ENCODE measurements around the gene ATP5F1E.
"Not testable (repeated sequence)": the region's sequence is repeated elsewhere in the genome, so short reads cannot be mapped to it uniquely, and the experiment has no call there.

Gene ATP5F1E

DNA sequence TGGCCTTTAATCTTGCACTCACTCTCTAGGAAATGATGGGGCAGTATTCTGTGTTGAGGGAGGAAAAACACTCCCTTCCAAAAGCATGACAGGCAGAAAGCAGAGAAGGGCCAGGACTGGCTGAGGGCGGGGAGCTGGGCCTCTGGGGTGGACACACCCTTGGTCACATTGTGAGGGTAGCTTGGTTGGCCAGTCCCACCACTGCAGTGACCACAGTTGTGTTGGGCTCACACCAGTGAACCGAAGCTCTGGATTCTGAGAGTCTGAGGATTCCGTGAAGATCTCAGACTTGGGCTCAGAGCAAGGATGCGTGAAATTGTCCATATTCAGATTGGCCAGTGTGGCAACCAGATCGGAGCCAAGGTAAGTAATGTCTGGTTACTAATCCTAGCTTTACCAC is 12.9 kb downstream of the ATP5F1E start, which contains the start of gene TUBB1:
TUBB1 (plus strand) TSS at position 213 of the 400 bp plus-strand sequence; CDS start at position 307, 94 bp downstream.
- no peak for DNase-seq (ENCODE audit: low read depth in 2 of 2)

DNA sequence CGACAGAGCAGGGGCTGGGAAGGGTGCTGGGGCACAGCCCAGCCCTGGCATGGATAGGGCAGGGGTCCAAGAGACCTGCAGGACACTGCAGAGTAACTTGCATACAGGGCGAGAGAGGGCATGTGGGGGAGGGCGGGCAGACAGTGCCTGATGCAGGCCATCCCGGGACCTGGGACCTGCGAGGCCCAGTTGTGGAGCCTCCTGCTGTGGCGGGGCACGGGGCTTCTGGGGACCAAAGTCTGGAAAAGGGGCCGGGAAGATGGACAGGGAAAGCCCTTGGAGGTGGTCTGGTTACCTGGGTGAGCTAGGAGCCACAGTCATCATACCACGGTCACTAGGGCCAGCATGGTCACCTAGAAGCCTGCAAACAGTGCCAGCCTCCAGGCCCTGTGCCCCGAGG is 13.3 kb downstream of the ATP5F1E start:
- no peak for DNase-seq (ENCODE audit: low read depth in 2 of 2)

DNA sequence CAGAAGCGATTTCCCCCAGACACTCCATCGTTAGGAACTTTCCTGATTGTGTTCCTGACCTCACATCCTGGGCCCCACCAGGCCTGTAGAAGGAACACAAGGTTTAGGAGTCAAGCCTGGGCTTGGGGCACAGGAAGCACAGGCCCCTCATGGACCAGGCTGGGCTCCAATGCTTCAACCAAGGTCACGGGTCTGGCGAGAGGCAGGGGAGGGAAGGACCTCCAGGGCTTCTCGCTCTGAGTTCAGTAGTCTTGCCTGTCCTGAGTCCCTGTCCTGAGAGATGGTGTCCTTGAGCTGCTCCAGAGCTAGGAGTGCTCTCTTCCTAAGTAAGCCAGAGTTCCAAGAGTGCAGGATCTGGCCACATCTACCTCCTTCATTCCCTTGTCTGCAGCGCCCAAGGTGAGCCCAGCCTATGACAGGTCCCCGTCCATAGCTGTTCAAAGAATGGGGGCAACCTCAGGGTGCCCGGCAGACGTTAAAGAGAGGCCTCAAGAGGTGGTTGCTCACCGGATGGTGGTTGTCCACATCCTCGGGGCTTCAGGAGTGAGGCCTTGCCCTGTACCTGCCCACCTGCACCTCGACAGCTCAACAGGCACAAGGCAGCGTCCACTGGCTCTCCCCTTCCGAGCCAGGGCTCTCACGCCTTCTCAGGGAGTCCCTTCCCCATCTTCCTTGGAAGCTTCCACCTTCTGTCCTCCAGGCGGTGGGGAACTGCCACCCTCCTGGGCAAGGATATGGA is 14.5 kb downstream of the ATP5F1E start:
- no peak for DNase-seq (ENCODE audit: low read depth in 2 of 2)

DNA sequence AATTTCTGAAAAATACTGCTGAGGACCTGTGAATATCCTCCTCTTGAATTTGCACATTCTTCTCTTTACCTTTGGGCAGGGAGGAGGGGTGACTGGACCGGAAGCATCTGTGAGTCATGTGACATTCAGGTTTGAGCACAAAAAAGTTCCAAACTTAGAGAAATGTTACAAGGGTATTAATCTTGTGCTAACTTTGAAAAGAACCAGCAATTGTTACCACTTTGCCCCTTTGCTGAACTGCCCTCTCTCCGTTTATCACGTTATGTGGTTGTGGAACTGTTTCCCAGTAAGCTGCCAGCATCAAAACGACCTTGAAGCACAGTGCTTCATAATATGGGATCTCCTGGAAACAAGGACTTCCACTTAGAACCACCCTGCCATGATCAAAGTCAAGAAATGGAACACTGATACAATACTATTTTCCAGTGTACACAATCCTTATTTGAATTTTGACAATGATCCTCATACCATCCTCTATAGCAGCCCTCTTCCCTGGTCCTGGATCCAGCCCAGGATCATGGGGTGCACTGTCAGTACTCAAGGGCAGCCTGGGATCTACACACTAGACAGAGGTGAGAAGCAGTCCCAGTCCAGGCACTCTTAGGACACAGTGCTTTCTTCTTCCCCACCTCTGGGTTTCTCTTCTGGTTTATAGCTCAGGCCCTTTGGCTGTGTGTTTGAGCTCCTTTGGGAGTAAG is 15.2 kb downstream of the ATP5F1E start:
- no peak for DNase-seq (ENCODE audit: low read depth in 2 of 2)

DNA sequence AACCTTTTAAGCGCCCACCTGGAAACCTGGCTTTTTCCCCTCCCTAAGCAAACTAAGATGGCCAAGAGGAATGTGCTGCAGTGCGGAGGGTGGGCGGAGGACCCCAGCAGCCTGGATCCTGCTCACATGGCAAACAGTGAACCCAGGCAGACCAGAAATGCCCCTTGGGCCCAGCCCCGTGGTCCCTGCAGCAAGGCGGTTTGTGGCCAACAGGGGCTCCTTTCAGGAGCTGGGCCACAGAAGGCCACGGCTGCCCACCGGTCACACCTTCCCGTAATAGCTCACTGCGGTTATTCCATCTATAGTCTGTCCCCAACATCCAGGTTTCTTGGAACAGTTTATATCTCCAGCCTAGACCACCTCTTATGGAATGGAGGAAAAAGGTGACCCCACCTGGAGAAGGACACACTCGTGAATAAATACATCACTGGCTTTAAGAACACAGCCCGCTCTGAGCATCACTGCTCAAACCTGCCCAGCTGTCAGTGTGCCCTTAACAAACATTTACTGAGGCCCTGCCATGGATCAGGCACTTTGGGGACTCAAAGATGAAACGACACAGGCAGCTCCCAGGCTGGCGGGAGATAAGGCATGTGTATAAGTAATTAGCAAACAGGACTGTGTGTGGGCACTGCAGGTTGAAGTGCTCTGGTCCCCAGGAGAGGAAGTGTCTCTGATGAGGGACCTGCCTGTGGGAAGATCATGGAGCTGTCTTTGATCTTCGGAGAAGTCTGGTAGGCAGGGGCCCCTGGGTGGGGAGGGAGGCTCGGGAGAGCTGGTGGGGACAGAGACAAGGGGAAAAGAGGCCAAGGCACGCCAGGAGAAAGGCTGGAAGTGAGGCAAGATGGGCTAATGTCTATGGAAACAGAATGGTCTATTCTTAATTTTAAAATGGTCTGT is 16.1 kb downstream of the ATP5F1E start:
- DNase-seq (ENCODE audit: low read depth in 2 of 2), result no peak

DNA sequence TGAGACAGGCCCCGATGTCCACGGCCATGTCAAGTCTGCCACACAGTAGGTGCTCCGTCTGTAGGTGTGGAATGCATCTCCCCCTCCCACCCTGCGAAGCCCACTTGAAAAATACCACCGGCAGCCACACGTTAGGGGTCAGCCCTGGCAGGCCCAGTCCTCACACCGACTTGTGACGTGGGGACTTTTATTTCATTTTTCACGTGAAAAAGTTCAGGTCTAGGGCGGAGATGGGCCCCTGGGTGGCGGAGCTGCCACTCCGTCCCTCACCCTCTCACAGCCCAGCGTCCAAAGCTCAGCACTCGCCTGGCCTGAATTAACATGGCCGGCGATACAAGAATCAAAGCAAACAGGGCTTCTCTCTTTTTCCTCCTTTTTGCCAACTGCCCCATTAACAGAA is 16.7 kb downstream of the ATP5F1E start:
- DNase-seq (ENCODE audit: low read depth in 2 of 2), result no peak

DNA sequence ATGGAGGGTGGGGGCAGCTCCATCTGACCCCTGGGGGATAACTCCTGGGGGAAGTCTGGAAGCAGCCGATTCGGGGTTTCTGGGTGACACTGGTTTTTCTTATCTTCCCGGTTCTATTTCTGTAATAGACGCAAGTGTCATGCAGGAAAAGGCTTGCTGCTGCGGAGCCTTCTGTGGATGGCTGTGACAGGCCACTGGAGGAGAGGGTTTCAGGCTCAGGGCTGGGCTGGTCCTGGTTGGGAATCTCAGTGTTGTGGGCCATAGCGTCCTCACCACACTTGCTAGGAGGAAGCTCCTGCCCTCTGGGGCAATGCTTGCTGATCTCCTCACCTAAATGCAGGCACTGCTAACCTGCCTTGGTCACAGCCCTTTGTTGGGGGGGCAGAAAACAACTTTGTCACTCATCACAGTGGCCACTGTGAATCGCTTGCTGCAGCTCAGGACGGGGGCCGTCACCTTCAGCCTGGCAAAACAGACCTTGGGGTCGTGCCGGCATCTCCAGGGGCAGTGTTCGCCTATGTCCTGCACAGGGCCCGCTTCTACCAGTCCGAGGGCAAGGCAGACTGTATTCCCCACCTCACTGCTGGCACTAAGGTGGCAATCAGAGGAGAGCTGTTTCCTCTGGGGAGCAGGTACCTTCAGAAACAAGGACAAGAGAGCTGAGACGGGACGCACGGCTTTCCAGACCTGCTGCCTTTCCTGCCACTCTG is 17.3 kb downstream of the ATP5F1E start:
- DNase-seq (ENCODE audit: low read depth in 2 of 2), result no peak

DNA sequence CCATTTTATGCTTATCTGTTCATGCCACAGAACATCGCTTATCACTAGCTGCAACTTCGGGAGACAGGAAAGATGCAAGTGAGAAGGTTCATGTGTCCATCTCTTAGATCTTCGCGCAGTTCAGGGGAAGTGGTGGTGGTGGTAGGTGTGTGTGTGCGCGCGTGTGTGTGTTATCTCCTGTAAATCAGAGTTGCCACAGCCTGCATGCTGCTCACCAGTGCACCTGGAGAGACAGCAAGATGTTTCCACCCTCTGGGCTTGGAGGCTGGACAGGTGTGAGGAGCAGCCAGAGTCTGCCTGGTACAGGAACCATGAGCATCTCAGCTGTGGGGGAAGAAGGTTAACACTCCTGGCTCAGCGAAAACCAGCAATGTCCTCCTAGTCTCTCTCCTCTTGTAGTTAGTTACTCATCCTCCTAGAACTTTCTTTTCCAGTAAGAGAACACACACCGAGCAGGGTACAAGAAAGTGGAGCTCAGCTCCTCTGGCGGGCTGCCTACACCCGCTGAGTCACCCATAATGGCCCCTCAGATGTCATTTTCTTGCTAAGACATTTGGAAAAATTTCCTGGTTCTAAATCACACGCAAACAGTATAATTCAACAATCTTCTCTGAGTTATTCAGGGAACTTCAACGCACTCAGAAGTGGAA is 18.1 kb downstream of the ATP5F1E start:
- no peak for DNase-seq (ENCODE audit: low read depth in 2 of 2)

DNA sequence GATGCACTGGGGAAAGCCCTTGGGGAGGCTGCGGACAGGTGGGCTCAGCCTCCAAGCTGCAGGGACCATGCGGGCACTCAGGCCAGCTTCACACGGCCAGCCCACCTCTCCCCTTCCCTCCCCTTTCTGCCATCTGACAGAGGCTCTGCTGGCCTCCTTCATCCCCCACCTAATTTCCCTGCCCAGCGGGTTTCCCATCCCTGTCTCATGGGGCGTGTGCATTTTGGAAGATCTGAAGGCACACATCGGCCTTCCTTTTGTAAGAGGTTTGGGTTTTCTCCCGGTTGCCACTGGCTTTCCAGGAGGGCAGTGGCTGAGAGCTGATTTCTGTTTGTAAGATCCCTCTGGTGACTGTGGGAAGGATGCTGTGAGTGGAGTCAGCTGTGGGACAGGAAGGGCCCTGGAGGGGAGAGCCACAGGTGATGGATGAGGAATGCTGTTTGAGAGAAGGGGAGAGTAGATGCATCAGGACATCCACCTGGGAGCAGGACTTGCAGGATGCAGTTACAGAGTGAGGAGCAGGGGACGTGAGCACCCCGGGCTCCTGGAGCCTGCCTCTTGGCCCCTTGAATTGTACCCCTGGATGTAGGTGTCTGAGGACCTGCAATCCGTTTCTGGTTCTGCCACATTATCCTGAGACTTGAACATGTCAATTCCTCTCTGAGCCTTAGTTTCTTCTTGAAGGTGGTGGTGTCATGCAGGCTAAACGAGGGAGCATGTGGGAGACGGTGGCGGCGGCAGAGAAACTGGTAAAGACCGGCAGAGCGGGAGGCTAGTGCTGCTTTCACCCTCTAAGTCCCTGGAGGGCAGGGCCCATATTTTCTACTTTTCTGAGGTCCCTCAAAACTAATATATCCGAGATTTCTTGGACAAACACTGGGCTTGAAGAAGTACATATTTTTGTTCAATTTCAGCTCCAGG is 18.8 kb downstream of the ATP5F1E start:
- no peak for DNase-seq (ENCODE audit: low read depth in 2 of 2)

DNA sequence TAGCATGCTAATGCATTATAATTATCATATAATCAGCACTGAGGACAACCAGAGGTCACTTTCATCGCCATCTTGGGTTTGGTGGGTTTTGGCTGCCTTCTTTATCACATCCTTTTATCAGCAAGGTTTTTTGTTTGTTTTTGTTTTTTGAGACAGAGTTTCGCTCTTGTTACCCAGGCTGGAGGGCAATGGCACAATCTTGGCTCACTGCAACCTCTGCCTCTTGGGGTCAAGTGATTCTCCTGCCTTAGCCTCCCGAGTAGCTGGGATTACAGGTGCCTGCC is 20.3 kb downstream of the ATP5F1E start:
- not testable (repeated sequence) for DNase-seq (ENCODE audit: low read depth in 2 of 2)

DNA sequence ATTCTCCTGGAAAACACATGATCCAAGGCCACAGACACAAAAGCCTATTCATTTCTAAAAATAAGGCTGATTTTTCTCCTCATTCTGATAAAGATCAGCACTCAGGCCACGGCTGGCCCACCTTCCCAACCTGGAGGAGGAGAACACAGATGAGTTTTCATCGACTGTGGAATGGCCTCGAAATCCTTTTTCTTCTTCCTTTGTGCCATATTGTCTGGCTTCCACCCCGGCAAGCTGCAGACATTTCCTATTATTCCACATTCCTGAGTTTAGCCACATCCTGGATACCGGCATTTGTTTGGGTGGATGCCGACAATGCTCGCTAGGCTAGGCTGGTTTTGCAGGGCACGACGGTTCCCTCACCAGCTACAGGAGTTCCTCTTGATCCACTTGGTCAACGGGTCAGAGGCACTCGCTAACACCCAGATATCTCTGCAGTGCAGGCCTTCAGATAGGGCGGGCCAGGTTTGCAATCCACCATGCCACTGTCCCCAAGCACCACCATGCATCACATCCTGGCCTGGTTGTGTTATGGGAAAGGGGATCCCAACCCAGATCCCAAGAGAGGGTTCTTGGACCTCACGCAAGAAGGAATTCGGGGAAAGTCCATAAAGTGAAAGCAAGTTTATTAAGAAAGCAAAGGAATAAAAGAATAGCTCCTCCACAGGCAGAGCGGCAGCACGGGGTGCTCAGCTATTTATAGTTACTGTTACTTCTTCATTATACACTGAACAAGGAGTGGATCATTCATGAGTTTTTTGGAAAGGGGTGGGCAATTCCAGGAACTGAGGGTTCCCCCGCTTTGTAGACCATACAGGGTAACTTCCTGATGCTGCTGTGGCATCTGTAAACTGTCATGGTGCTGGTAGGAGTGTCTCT is 20.9 kb downstream of the ATP5F1E start:
- no peak for DNase-seq (ENCODE audit: low read depth in 2 of 2)

DNA sequence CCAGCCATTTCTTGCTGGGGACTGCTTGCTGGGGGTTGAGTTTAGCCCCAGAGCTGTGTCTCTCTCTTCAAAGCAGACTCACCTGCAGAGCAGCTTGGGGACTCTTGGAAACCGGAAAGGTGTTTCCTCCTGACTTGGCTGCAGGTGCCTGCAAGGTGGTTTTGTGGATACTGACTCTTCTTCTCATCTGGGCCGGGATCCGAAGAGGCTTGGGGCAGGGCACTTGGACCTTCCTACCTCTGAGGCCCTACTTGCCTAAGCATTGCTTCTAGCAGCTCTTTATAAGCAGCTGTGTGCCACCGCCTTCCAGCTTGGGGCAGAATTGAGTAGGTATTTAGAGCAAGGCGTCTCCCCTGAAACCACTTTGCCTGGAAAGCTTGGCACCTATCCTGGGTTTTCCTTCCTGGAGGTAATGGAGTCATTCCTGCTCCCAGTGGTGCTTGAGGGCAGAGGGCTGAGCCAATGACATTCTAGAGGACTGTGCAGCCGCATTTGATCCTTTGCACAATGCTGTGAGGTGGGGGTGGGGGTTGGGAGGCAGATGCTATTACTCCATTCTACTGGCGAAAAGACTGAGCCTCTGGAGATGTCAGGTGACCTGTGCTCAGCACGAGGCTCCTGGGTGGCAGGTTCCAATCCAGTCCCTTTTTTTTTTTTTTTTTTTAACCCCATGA is 21.7 kb downstream of the ATP5F1E start:
- no peak for DNase-seq (ENCODE audit: low read depth in 2 of 2)

DNA sequence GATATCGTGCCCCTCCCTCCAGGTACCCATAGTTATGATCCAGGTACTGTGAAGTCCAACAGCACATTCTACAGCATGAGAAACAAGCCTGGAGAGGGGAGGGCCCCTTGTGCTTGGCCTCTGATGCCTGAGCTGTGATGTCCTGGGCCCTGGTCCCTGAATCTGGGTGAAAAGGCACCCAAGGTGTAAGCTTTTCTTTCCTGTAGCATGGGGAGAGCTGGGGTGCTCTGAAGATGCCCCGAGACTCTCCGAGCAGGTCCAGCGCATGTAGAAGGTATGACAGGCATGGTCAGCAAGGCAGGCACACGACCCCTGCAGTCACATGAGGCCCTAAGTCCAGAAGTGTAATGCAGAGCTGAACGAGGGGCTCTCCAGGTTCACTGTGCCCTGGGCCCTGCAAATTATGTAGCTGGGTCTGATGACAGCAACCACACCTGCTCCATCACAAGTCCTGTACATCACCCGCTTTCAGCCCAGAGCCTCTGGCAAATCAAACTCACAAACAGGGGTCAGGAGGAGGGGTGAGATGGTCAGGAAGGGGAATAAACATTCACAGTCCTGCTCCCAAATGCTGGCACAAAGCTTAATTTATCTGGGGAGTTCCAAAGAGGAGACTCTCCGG is 23.3 kb downstream of the ATP5F1E start:
- no peak for DNase-seq (ENCODE audit: low read depth in 2 of 2)

DNA sequence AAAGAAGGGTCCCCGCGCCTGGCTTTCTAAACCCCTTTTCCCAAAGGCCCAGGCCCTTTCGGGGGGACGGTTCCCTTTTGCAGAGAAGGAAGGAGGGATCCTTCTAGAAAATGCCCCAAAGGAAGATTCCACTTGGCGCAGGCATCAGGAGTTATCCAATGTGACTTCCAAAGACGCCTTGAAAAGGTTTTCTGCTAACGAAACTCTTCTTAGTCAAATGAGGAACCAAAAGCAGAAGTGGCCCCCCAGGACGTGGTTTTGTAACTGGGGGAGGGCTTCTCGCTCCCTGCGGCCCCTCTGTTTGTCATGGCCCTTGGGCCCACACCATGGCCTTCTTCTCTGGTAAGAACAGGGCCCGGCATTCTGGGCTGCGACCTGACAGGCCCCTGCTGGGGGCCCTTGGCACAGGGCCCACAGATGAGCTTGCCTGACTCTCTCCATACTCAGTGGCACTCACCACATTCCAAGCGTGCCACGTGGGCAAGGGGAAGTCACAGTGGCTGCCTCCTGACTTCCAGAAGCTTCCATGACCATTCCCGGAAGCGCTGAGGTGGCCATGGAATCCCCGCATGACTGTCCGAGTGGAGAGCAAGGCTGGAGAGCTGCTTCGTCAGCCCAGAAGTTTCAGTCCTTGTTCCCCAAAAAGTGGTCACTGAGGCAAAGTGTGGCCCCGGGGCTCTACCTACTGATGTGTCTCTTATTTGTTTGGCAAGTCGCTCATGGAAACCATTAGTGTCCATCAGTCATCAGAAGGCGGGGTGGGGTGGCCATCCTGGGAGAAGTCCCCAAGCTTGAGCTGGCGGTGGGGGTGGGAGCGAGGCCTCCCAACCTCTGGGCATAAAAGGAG is 24.2 kb downstream of the ATP5F1E start:
- no peak for DNase-seq (ENCODE audit: low read depth in 2 of 2)

DNA sequence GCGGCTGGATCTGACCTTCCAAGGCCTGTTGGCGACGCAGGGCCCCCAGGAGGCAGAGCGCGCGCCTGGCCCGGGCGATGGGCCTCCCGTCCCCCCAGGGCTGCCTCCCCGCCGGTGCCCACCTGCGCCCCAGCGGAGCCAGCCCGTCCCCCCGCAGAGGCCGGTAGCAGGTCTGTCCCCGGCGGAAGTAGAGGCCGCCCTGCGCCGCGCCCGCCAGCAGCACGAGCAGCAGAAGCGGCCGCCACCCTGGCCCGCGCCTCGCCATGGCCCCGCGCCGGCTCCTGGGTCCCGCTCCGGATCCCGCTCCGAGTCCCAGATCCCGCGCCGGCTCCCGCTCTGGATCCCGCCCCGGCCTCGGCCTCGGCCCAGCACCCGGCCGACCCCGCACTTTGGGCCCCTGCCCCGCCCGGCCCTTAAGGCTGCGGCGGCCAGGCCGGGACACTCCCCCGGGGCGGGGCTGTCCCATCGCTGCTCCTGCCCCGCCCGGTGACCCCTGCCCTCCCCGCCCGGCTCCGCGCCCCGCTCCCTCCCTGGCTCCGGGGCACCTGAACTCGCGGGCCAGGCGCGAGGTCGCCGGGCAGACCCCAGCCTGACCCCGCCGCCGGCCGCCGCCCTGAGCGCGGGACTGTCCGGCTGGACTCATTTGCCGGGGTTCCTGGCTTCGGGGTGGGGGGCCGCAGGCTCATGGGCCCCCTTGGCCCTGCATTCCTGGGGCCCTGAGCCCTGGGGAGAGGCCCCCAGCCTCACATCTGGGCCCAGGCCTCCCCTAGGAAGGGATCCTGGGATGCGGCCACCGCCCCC is 25.1 kb downstream of the ATP5F1E start, which contains the start of gene CTSZ:
CTSZ (minus strand) TSS at position 391 of the 801 bp plus-strand sequence; CDS start at position 265, 126 bp downstream.
- DNase-seq (ENCODE audit: low read depth in 2 of 2), result no peak

DNA sequence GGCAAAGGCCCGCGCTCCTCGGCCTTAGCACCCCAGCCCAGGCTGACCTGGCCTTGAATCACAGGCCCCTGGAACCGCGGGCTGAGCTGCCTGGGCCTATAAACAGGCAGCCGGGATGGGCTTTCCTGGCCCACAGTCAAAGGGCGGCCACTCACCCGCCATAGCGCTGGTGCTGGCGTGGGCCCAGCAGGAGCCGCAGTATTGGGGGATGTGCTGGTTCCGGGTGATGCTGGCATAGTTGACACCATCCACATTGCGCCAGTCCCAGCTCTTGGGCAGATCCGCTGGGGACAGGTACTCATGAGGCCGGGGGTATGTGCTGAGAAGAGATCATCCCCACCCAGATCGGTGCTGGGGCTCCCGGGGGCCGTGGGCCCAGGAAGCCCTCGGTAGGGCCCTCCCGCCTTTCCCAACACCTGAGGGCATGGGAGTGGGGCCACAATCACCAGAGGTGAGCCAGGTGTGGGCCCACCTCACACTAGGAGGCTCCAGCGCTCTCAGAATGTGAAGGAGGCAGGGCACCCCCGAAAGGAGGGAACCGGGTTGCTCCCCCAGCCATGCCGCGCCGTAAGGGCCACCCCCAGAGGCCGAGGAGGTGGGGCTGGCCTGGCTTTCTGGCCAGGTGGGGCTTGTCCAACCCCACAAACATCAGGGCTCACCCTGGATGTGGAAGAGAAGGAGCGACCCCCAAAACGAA is 25.8 kb downstream of the ATP5F1E start:
- no peak for DNase-seq (ENCODE audit: low read depth in 2 of 2)
